A204.1 (cell line): Measurements from ENCODE around the gene COMTD1.
"Not testable (repeated sequence)": the region's sequence is repeated elsewhere in the genome, so short reads cannot be mapped to it uniquely, and the experiment has no call there.

Source experiments
- FAIRE-seq: peaks from 2 replicates; lab custom pipeline; 2012; peaks lifted over from hg19 to GRCh38; lab: Jason Lieb, UNC

COMTD1 gene

GRCh38 chr10:75221492-75221891 lies 14.3 kb downstream of the COMTD1 start:
- FAIRE-seq, result not testable (repeated sequence)

- no peak for FAIRE-seq
These were observed 15.5 kb downstream of the COMTD1 start for GRCh38 chr10:75220274-75220673.

GRCh38 chr10:75212343-75212742 lies 23.4 kb downstream of the COMTD1 start:
- FAIRE-seq, result no peak

DNA sequence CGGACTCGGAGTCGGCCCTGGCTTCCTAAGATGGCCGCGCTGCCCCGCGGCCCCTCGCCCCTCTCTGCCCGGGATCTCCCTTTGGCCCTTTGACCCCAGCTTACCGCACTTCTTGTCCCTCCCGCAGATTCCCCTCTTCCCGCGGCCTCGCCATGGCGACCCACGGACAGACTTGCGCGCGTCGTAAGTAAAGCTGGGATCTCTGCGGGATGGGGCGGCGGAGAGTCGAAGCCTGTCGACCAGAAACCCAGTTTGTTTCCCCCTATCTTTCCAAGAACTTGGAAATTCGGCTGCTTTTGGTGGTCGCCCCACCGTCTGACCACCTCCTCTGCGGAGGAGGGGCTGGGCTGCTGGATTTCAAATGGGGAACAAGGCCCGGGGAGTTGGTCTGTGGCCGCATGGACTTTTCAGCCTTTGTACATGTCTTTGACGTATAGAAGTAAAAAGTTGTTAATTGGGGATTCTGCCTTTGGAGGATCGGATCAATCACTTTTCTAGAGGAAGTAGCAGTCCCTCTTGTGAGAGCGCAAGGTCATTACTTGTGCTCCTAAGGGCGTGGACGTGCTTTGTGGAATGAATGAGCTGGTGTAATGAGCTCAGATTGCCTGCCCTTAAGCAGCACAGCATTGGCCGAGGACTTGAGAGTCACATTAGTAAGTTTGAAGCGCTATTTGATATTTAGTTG lies 24.6 kb downstream of the COMTD1 start:
- FAIRE-seq, result no peak

- FAIRE-seq, result no peak
These were observed 25.3 kb downstream of the COMTD1 start, which contains the start of gene VDAC2 for GRCh38 chr10:75210282-75211006. VDAC2 (plus strand) TSS chr10:75210796; CDS start chr10:75211159, 363 bp downstream.

DNA sequence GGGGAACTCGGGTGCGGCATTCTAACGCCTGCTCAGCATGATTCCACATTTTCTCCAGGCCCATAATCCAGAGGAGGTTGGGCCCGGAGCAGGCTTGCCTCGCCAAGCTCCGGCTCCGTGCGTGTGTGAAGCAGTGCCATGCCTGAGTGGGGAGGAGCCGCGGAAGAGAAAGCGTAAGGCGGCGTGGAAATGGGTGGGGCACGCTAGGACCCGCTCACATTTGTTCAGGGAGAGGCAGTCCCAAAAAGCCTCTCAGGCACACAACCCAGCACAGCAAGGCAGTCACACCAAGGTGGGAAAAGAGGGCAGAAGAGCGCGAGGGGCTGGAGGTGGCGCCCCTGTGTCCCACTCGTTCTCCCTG lies 25.9 kb downstream of the COMTD1 start:
- no peak for FAIRE-seq

- no peak for FAIRE-seq
These were observed 26.5 kb downstream of the COMTD1 start for GRCh38 chr10:75209086-75209920.

GRCh38 chr10:75208181-75208580 lies 27.6 kb downstream of the COMTD1 start:
- no peak for FAIRE-seq

DNA sequence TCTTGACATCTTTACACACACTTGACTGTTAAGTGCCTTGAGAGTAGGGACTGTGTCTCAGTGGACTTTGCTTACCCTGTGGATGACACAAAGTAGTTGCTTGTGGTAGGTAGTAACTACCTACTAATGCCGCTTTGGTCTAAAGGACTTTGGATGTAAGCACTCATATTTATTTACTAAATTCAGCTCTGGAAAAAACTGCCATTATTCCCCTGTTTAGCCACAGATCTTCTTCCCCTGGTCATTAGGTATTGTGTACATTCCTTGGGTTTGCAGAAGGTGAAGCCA lies 28.0 kb downstream of the COMTD1 start:
- FAIRE-seq, result no peak

- FAIRE-seq, result no peak
These were observed 28.5 kb downstream of the COMTD1 start for GRCh38 chr10:75207079-75207856.

GRCh38 chr10:75206638-75207037 lies 29.1 kb downstream of the COMTD1 start:
- FAIRE-seq, result not testable (repeated sequence)

DNA sequence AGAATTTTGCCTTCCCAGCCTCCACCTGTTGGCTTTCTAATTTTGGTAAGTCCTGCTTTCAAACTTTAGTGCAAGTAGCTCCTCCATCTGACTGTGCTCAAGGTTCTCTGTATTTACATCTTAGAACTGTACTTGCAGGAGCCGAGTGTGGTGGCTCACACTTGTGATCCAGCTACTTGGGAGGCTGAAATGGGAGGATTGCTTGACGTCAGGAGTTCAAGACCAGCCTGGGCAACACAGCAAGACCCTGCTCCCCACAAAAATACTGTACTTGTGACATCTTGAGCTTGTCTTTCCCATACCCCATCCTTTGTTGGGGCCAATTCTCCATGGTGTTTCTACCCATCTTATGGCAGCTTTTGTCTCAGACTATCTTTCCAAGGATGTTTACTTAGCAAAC lies 29.8 kb downstream of the COMTD1 start:
- FAIRE-seq, result no peak

DNA sequence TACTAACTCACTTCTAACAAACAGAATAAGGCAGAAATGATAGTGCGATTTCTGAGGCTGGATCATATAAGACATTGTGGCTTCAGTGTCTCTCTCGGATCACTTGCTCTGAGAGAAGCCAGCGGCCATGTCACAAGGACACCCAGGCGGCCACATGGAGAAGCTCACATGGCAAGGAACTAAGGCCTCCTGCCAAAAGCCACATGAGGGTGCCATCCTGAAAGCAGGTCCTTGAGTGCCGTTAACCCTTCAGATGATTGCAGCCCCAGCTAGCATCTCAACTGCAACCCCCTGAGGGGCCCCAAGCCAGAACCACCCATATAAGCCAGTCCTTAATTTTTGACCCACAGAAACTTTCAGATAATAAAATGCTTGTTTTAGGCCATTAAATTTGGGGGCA lies 32.0 kb downstream of the COMTD1 start:
- FAIRE-seq, result no peak

DNA sequence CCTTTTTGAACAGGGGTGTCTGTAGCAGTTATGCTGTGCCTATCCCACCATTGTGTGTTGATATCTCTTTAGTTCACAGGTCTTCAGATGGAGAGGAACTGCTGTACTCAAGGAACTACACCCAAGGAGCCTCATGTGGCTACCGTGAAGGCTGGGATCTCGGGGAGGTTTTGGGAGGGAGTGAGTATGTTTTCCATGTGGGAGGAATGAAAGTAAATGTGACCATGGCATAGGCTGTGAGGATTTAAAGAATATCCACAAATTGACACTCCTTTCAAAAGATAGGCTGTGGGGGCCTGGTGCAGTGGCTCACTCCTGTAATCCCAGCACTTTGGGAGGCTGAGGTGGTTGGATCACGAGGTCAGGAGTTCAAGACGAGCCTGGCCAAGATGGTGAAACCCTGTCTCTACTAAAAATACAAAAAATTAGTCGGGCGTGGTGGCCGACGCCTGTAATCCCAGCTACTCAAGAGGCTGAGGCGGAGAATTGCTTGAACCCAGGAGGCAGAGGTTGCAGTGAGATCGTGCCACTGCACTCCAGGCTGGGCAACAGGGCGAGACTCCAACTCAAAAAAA lies 32.6 kb downstream of the COMTD1 start:
- not testable (repeated sequence) for FAIRE-seq

DNA sequence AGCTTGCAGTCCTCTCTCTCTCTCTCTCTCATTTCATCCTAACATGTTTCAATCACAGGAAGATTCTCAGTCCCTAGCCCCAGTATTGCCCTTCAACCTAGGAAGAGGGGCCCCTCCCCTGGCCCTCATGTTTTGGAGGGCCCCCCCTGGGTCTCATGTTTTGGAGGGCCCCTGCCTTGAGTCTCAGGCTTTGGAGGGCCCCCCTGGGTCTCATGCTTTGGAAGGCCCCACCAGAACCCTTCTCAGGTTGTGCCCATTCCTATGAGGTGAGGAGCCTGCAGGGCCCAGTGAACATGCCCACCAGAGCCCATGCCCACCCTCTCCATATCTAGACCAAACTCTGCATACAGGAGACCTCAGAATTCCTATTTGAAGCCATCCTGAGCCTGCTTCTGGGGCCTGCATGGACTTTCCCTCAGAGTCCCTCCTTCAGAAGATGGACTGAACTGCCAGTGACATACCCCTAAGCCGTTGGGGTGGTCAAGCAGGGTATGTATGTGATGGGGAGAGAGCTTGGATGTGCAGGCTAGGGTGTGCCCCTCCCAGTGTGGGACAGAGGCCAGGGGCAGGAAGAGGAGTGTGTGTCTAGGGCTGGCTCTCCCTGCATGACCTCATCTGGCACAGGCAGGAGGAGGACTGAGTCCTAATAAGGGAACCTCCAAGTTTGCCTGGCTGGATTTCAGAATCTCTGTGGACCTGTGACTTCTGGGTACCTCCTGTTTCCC lies 33.3 kb downstream of the COMTD1 start:
- no peak for FAIRE-seq

DNA sequence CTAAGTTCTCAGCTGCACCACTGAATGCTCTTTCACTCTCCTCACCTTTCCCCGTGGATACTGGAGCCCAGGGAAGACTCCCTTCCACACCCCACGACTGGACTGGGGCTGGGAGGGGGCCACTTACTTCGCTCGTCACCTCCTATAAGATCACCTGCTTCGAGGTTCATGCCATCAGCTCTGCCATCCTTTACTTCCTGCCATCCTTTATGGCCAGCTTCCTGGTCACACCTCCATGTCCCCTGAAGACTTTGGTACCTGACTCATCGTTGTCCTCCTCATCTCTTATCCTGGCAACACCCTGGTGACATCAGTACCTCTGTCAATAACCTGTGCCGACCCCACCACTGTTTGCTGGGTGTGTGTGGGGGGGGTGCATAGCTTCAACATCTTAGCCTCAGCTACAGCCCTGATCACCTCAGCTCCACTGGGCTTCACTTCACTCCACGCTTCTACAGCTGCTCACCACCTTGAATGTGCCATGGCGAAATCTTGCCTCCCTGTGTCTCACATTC lies 33.9 kb downstream of the COMTD1 start:
- FAIRE-seq, result no peak

GRCh38 chr10:75199949-75200348 lies 35.8 kb downstream of the COMTD1 start:
- not testable (repeated sequence) for FAIRE-seq

DNA sequence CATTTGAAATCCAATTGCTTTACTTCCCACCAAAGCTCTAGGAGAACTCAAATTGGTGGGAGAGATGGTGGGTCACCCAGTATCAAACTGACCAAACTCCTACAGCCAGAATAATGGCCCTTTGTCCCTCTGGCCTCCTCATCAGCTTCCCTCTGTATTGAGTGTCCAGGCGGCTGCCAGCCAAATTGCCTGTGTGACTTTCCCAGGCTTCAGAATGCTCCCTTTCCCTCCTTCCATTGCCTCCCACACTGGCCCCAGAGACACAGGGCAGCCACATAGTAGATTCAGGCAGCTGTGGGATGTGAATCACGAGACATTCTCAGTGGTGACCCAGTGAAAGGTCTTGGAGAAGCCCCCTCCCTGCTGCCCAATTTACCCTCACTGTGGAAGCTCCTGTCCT lies 37.9 kb downstream of the COMTD1 start:
- FAIRE-seq, result no peak

- no peak for FAIRE-seq
These were observed 38.7 kb downstream of the COMTD1 start for GRCh38 chr10:75197066-75197465.

GRCh38 chr10:75195035-75195763 lies 40.6 kb downstream of the COMTD1 start:
- no peak for FAIRE-seq
